ENCODE results near the gene PSMB10.

GRCh38 chr16:67892375-67892774 lies 44.3 kb downstream of the PSMB10 start:
- TF ChIP-seq CTCF (IDR thresholded peaks at IDR 0.05 in 8 of 11, conservative IDR thresholded peaks at IDR 0.05 in 3 of 11) (no peak), POLR2AphosphoS5 (IDR thresholded peaks at IDR 0.05) (no peak), POLR2A (IDR thresholded peaks at IDR 0.05) (no peak)
